Ishikawa (cell line): Measurements from ENCODE around the gene KICS2.

Experiments used
- CEBPB ChIP-seq: IDR thresholded peaks from 2 replicates; pipeline ENCODE4 v1.6.1; 2012
- CREB1 ChIP-seq: IDR thresholded peaks from 2 replicates; pipeline ENCODE4 v1.6.1; 2012; ENCODE audit warnings: low read depth
- EGR1 ChIP-seq: IDR thresholded peaks from 2 replicates; pipeline ENCODE4 v1.6.1; 2012
- EP300 ChIP-seq: IDR thresholded peaks from 2 replicates; pipeline ENCODE4 v1.6.1; 2012; ENCODE audit warnings: borderline replicate concordance
- FOXM1 ChIP-seq: IDR thresholded peaks from 2 replicates; pipeline ENCODE4 v1.6.1; 2012; ENCODE audit warnings: low read depth, borderline replicate concordance
- NFIC ChIP-seq: IDR thresholded peaks from 2 replicates; pipeline ENCODE4 v1.6.1; 2012
- RAD21 ChIP-seq: IDR thresholded peaks from 2 replicates; pipeline ENCODE4 v1.6.1; 2012; ENCODE audit warnings: low read depth
- TAF1 ChIP-seq: IDR thresholded peaks from 2 replicates; pipeline ENCODE4 v1.6.1; 2012; ENCODE audit warnings: low read depth, mild to moderate bottlenecking
- TCF12 ChIP-seq: IDR thresholded peaks from 2 replicates; pipeline ENCODE4 v1.6.1; 2012; ENCODE audit warnings: low read depth
- TEAD4 ChIP-seq: IDR thresholded peaks from 2 replicates; pipeline ENCODE4 v1.6.1; 2012
- YY1 ChIP-seq: IDR thresholded peaks from 2 replicates; pipeline ENCODE4 v1.6.1; 2012; ENCODE audit warnings: low read depth
- ZBTB7A ChIP-seq: IDR thresholded peaks from 2 replicates; pipeline ENCODE4 v1.6.1; 2012; ENCODE audit warnings: low read depth
- TF ChIP-seq, protein P1 (sequence below): IDR thresholded peaks from 2 replicates; pipeline ENCODE4 v1.6.1; 2012
- TF ChIP-seq, protein P2 (sequence below): IDR thresholded peaks from 2 replicates; pipeline ENCODE4 v1.6.1; 2012
- TF ChIP-seq, protein P3 (sequence below): IDR thresholded peaks from 2 replicates; pipeline ENCODE4 v1.6.1; 2012; ENCODE audit warnings: low read depth, mild to moderate bottlenecking

Gene KICS2

DNA sequence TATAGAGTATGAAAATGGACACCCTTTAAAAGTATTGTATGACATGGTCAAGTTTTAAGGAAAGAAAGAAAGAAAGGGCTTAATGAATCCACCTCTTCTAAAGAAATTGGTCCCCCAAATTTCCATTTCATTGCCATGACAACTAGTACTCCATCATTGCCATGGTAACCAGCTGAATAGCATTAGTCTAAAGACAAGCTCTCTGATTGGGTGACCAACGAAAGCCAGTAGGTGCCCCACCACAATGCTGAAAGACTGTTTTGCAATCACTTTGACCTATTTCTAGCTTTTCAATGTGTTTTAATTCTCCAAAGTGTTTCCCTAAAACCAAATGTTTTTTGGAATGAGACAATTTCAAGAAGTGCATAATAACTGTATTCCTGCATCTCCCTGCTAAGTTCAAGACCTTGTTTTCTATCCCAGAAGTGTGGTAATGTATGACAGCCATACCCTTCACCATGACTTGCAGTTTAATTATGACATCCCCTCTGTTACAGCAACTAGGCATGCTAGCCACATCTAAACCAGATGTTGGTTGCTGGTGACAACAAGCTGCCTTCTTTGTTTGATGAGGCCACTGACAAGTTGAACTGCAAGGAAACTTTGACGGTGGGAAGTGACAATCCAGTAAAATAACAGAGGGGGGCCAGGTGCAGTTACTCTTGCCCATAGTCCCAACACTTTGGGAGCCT is 46.7 kb downstream of the KICS2 start:
- no peak for TF ChIP-seq RAD21
- no peak for TF ChIP-seq TCF12
- no peak for TF ChIP-seq CEBPB

DNA sequence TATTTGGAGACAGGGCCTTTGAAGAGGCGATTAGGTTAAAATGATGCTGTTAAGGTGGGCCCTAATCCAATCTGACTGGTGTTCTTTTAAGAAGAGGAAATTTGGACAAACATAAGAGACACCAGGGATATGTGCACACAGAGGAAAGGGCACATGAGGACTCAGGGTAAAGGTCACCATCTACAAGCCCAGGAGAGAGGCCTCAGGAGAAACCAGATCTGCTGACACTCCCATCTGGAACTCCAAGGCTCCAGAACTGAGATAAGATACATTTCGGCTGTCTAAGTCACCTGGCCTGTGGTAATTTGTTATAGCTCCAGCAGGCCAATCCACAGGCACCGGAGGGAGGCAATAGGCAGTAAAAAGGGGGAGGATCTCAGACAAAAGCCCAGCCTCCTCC is 48.6 kb downstream of the KICS2 start:
- TF ChIP-seq ZBTB7A (no peak), EP300 (no peak), CEBPB (no peak), FOXM1 (no peak), TEAD4 (no peak), NFIC (no peak), YY1 (no peak), RAD21 (no peak), TAF1 (no peak), CREB1 (no peak), EGR1 (no peak), TCF12 (no peak)
- TF ChIP-seq, protein P1, sequence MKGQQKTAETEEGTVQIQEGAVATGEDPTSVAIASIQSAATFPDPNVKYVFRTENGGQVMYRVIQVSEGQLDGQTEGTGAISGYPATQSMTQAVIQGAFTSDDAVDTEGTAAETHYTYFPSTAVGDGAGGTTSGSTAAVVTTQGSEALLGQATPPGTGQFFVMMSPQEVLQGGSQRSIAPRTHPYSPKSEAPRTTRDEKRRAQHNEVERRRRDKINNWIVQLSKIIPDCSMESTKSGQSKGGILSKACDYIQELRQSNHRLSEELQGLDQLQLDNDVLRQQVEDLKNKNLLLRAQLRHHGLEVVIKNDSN = no peak
- TF ChIP-seq, protein P2, sequence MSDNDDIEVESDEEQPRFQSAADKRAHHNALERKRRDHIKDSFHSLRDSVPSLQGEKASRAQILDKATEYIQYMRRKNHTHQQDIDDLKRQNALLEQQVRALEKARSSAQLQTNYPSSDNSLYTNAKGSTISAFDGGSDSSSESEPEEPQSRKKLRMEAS = no peak
- TF ChIP-seq, protein P3, sequence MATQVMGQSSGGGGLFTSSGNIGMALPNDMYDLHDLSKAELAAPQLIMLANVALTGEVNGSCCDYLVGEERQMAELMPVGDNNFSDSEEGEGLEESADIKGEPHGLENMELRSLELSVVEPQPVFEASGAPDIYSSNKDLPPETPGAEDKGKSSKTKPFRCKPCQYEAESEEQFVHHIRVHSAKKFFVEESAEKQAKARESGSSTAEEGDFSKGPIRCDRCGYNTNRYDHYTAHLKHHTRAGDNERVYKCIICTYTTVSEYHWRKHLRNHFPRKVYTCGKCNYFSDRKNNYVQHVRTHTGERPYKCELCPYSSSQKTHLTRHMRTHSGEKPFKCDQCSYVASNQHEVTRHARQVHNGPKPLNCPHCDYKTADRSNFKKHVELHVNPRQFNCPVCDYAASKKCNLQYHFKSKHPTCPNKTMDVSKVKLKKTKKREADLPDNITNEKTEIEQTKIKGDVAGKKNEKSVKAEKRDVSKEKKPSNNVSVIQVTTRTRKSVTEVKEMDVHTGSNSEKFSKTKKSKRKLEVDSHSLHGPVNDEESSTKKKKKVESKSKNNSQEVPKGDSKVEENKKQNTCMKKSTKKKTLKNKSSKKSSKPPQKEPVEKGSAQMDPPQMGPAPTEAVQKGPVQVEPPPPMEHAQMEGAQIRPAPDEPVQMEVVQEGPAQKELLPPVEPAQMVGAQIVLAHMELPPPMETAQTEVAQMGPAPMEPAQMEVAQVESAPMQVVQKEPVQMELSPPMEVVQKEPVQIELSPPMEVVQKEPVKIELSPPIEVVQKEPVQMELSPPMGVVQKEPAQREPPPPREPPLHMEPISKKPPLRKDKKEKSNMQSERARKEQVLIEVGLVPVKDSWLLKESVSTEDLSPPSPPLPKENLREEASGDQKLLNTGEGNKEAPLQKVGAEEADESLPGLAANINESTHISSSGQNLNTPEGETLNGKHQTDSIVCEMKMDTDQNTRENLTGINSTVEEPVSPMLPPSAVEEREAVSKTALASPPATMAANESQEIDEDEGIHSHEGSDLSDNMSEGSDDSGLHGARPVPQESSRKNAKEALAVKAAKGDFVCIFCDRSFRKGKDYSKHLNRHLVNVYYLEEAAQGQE = no peak
